CD4-positive, alpha-beta T cell treated with Interleukin-1 beta for 1 hour (primary cell): ENCODE measurements around the gene ICA1.

Experiments used
- DNase-seq, 2 donors: peaks; one replicate each; pipeline ENCODE4 v3.0.0-alpha.2; 2020 to 2022

ICA1 gene

DNA sequence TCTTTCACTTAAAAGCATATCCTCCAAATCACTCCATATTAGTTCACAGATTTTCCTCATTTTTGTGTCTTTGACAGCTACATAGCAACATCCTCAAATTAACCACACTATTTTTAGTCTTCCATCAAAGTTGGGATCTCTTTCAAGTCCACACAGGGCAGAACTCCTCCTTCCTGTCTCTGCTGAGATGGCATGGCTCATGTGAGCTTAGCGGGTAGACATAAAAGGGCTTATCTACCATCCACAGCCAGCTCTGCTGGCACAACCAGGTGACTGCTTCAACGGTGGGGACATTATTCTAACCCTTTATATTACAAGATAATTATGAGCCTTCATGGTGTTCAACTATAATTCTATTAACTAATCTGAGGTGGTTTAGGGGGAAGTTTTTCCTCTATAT, 35.5 kb downstream of the ICA1 start:
- no peak for DNase-seq

DNA sequence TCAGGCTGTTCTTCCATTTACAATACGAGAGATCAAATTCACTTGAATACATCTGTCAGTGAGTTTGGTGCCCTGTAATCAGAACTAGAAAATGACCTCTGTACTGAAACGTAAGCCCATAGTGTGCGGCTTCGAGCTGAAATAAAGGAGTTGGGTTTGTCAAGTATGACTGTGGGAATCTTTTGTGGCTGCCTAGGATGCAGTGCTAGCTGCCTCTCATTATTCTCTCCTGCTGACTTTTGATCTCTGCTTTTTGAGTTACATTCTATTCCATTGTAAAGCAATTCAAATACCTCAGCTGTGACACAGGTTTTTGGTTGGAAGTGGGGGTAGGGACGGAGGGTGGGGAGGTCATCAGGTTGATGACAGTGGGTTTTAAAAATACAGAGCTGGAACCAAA, 40.4 kb downstream of the ICA1 start:
- no peak for DNase-seq

DNA sequence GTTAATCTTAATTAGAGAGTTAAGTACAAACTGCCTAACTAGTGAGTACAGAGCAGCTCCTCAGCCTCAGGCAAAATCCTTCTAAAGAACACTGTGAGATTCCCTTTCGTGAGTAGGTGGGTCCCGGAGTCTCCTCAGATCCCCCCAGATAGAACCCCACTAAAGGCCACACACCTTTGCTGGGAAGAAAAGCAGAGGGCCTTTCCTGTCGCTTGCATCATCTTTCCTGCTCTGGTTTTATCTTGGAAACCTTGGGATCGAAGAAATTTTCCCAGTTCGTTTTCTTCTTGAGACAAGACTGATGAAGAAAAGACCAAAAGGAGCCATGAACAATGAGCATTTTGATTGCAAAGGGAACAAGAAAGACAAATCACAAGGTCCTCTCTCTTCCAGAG, 40.9 kb downstream of the ICA1 start:
- no peak for DNase-seq

GRCh38 chr7:8220376-8221100, 41.4 kb downstream of the ICA1 start:
- DNase-seq = no peak

DNA sequence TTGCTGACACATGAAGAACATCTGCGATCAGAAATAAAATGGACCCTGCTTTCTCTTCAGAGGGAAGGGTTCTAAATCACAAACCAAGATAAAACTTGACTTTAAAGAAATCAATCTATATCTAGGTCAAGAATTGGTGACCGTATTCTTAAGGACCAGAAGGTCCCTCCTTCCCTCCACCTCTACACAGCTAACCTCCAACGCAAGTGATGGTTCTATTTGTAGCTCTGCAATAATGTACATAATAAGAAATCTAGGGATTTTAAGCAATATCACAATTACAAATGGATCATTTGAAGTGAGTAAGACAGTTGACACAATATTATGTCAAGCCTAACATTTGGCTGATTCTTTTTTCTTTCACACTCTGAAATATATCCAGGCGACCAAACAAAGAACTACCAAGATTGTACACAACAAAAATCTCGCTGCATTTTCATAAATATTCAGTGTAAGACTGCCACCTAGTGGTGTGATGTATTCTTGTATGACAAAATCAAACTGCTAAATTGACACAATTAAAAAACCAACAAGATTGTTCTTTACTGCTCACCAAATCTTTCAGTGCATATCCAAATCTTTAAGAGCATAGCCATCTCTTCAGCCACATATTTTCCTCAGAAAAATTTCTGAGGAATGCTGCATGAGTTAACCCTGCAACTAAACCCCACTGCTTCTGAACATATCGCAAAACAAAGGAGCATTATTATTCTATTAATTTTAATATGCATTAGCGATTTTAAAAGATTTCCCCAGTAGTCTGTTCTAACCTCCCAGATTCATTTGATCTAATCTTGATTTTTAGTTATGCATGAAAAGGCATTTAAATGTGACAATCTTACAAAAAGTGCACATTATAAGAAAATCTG, 44.5 kb downstream of the ICA1 start:
- DNase-seq = peak in 1 of 2 donors; percentile 79

- DNase-seq = no peak
Observed at GRCh38 chr7:8216334-8216690, 45.7 kb downstream of the ICA1 start.

DNA sequence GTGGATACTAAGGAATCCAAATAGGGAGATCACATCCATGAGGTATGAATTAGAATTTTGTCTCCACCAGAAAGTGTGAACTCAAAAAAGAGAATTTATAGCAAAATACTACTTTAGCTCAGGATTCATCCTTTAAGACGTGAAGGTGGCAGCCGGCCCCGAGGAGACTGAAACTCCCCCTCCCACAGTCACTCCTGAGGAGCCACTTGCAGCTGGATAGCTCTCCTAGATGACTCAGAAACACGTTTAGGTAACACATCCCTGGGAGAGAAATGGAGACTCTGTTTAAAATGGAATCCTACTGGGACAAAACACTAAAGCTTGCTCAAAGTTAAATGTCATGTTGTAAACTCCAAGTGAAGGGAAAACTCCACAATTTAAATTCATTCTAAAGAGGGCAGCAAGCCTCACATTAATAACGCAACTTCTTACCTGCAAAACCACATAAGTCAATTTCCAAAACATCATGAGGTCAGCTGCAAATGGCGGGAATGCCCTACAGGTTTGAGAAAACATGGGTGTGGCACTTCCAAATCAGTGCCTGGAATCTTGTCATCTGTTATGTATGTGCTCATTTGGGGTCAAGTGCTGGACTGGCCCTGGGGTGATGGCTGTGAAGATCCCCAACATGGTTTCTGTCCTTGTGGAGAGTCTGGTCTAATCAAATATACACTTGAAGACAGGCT, 46.2 kb downstream of the ICA1 start:
- DNase-seq = no peak

GRCh38 chr7:8214244-8214824, 47.6 kb downstream of the ICA1 start:
- no peak for DNase-seq

DNA sequence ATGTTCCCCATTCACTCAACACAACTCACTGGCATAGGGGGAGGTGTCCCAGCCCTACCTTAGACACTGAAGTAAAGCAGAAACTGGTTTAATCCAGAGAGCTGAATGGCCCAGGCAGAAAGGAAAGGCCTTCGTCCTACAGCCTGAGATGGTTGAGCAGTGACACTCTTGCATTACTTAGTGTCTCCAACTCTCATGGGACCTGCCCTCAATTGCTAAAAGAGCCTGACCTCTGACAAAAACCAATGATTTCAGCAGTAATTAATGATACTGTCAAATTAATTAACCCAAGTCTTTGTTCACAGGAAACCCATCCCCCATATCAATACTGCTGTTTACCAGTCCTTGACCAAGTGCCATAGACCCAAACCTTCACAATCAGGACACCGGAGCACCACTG, 48.6 kb downstream of the ICA1 start:
- no peak for DNase-seq

- no peak for DNase-seq
Observed at GRCh38 chr7:8212638-8213037, 49.3 kb downstream of the ICA1 start.

DNA sequence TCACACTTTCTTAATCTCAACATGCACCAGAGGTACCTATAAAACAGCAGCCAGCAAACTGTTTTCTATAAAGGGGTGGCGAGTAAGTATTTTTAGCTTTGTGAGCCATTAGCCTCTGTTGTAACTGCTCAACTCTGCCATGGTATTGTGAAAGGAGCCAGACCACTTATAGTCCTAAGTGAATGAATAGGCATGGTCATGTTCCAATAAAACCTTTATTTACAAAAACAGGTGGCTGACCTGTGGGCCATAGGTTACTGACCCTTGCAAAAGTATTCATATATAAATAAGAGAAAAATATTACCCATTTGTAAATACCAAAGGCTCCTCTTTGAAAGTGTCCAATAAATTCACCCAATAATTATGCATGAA, 50.3 kb downstream of the ICA1 start:
- DNase-seq = no peak

DNA sequence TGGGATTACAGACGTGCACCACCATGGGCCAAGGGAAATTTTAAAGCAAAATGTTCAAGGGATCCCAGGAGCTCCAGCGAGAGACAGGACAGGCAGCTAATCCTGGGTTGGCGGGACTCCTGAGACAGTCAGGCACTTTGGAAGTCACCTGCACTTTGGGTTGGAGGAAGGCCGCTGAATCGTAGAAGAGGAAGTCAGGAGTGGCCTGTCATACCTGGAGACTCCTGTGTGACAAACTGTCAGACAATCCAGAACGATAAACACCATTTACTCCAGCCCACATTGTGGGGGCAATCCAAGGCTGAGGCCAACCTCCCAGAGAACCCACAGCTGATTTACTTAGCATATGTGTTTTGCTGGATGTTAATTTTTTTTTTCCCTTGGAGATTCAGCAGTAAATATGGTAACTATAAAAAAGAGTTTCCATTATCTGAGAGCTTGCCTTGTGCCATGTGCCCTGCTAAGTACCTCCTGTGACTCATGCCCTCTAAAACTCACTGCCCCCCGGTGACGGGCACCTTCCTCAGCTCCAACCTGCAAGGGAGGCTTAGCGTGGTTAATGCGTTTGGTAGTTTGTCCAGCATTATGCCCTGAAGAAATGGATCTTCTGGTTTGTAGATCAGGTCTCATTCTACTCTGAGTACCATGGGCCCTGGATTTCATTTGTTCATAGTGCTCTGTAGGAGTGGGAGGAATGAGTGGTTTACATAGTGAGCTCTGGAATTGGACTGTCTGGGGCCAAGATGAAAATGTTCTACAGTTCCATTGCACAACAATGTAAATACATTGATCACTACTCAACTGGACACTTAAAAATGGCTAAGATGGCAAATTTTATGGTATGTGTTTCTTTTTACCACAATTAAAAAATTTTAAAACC, 50.9 kb downstream of the ICA1 start:
- DNase-seq = no peak

DNA sequence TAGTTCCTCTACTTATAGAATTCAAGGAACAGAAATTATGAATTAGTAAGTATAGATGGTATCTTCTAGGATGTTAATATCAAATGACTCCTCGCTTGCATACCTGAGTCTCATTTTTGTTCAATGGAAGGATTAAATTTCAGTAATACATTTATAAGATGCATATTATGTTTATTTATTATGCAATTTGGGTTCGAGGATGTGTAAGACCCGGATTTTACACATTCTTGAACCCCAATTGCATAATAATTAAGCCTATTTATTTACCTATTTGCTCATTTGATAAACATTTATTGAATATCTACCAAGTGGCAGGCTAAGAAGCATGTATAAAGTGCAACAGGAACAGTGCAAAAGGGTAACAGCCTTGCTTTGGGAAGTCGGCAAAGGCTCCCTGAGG, 52.6 kb downstream of the ICA1 start:
- no peak for DNase-seq

DNA sequence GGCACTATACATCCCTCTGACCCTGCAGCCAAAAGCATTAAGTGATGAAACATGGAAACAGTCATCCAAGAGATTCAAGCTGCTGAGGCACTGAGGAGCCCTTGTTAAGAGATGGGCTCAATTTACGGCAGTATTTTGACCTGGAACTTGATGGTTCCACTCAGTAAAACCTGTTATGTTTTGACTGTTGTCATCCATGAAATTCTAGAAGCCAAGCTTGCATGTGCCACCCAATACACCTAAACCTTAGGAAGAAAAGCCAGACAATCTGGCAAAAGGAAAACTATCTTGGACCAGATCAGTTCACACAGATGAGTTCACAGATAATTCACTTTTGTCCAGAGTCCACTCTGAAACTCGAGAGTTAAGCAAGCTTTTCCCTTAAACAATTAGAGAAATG, 53.2 kb downstream of the ICA1 start:
- no peak for DNase-seq

- no peak for DNase-seq
Observed at GRCh38 chr7:8206956-8207355, 55.0 kb downstream of the ICA1 start.

DNA sequence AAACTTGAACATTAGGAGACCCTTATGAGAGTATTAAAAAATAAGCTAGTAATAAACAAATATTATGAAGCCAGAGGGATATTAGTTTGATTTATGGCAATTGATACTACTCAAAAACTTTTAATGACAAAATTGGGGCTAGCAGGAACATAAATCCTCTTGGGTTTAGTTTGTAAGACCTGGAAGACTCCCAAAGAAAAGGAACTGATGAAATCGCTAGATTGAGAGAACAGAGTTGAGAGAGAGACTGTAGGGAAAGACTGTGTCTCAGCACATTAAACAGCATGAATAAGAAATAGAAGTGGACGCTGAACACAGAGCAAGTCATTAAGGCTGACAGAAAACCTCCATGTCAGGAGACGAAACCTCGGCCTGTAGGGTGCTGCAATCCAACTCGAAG, 56.4 kb downstream of the ICA1 start:
- DNase-seq = no peak

DNA sequence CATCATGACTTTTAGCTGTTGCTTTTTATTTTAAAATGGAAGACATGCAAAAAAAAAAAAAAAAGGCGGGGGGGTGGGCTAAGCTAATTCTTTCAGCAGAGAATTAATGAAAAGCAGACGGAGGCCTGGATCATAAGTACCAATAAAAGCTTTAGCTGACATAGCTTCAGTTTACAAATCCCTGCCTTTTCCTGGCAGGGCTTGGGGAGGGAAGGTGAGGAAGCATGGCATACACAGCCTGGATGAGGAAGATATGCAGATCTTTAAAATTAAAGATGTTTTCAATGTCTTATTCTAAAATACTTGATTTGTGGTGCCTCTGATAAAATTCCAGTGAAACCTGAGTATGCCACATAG, 57.0 kb downstream of the ICA1 start:
- no peak for DNase-seq

- DNase-seq = no peak
Observed at GRCh38 chr7:8204339-8205030, 57.5 kb downstream of the ICA1 start.

GRCh38 chr7:8201846-8202441, 60.0 kb downstream of the ICA1 start:
- DNase-seq = no peak

DNA sequence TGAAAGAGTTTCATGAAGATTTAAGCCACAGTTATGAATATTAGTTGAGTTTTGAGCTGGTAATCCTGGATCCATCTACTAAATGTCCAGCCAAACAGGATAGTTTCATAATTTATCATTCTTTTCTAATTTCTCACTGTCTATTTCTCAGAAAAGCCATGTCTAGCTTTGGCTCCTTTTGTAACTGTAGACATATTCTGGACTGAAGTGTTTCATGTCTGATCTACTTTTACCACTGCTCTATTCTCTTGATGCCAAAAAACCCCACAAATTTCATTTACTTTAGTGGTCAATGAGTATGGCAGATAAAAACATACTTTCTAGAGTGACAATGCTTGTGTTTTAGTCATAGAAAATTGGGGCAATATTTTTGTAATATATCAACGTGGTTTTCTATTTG, 61.2 kb downstream of the ICA1 start:
- no peak for DNase-seq

DNA sequence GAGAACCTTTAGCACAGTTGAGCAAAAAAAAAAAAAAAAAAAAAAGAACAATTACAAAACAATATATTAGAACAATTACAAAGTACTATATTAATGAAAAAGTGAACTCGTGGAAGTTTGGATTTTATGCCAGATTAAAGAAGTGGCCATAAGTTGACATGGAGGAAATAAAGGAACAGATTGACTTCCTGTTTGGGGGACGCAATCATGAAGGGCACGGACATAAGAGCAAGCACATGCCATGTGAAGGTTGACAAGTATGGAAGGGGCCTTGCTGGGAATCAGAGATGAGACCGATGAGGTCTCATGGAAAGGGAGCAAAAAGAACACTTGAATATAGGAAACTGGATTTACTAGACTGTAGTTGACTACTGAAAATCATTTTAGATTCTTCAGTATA, 61.7 kb downstream of the ICA1 start:
- DNase-seq = no peak
